GM18499 (cell line): ENCODE measurements around the gene SLC26A11.
"Not testable (repeated sequence)": the region's sequence is repeated elsewhere in the genome, so short reads cannot be mapped to it uniquely, and the experiment has no call there.

ENCODE experiments used
- ATAC-seq: cut with Tn5 transposase; IDR thresholded peaks from one replicate; pipeline ENCODE4 v1.9.1; 2021; ENCODE audit warnings: moderate number of reproducible peaks; ENCODE audit not compliant: insufficient read depth, unreplicated experiment

Gene SLC26A11

DNA sequence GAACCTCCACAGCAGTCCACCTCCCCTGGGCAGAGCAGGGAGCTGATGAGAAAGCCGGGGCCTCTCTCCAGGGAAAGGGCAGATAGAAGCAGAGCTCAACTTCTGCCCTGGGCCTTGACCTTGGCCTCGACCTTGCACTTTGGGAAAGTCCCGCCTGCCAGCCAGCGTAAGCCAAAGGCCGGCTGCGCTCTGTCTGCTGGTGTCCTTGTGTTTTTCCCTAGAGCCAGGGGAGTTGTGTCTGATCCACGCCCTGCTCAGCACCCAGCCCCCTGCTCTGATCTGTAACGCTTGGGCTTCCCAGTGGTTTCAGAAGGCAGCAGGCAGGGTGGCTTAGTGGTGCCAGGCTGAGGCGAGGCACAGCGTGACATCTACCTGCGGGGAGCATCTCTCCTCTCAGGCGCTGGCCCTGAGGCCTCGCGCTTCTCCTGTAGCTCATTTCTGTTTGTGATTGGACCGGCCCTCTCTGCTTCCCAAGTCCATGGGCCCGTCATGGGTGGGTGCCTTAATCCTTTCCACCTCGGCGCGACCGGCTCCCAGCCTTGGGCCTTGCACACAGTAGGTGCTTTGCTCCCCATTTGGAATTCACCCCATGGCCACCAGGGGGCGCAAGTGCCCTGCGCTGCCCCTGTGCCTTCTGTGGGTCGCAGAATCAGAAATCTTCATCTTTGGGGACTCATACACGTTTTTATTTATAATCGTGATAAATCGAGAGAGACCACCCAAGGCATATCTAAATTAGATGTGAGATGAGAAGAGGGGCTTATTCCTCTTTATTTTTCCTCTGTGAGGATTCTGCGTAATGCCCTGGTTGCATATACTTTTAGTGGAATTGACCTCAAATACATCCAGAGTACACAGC is 24.3 kb upstream of the SLC26A11 start:
- no peak for ATAC-seq

DNA sequence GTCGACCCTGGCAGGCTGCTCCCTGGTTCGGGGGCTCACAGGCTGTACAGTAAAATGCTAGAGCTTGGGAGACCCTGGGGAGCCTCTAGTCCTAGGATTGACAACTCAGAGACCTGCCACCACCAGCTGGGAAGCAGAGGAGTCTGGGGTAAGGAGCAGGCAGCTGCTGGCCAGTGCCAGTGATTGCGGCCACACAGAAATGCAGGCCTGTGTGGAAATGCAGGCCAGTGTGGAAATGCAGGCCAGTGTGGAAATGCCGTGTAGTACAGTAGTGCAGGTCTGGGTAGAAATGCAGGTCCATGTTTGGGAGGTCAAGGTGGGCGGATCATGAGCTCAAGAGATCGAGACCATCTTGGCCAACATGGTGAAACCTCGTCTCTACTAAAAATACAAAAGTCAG is 23.6 kb upstream of the SLC26A11 start:
- no peak for ATAC-seq

DNA sequence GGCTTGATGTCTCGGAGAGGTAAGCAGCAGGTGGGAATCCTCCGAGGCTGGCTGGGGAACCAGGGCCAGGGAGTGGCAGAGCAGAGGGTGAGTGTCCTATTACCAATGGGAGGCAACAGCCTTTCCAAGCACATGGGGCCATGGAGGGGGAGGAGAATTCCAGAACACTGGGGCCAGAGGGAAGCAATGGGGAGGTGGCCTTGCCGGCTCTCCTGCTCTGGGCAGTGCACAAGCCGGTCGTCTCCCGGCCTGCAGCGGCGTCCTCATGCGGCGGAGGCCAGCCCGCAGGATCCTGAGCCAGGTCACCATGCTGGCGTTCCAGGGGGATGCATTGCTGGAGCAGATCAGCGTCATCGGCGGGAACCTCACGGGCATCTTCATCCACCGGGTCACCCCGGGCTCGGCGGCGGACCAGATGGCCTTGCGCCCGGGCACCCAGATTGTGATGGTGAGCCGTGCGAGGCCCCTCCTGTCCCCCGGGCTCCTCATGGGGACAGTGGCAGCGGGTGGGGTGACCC is 22.0 kb upstream of the SLC26A11 start:
- no peak for ATAC-seq

DNA sequence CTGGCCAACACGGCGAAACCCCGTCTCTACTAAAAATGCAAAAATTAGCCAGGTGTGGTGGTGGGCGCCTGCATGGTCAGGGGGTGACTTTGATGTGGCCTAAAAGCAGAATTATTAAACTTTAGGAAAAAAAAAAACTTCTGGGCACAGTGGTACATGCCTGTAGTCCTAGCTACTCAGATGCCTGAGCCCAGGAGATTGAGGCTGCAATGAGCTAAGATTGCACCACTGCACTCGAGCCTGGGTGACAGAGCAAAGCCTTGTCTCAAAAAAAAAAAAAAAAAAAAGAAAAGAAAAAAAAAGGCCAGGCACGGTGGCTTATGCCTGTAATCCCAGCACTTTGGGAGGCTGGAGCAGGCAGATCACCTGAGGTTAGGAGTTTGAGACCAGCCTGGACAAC is 20.9 kb upstream of the SLC26A11 start:
- not testable (repeated sequence) for ATAC-seq

DNA sequence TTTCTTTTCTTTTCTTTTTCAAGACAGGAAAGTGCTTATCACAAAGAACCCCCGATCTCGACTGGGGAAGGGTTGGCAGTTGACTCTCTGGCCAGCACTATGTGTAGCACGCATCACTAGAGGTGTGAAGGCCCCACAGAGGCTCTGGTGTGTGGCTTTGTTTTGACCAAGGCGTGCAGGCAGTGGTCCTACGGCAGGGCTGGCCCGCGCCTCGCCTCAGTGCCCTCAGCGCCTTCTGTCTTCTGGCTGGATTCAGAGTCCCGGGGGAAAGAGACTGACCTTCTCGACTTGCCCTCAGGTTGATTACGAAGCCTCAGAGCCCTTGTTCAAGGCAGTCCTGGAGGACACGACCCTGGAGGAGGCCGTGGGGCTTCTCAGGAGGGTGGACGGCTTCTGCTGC is 18.8 kb upstream of the SLC26A11 start:
- no peak for ATAC-seq

DNA sequence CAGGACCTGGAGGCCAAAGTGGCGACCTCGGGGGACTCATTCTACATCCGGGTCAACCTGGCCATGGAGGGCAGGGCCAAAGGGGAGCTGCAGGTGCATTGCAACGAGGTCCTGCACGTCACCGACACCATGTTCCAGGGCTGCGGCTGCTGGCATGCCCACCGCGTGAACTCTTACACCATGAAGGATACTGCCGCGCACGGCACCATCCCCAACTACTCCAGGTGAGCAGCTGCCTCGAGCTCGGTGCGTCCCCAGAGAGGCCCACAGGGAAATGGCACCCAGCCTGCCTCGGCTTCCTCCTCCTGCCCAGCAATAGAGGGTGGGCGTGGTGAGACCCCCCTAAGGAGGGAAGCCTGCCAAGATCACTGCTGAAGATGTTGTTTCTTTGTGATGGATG is 18.0 kb upstream of the SLC26A11 start:
- no peak for ATAC-seq

DNA sequence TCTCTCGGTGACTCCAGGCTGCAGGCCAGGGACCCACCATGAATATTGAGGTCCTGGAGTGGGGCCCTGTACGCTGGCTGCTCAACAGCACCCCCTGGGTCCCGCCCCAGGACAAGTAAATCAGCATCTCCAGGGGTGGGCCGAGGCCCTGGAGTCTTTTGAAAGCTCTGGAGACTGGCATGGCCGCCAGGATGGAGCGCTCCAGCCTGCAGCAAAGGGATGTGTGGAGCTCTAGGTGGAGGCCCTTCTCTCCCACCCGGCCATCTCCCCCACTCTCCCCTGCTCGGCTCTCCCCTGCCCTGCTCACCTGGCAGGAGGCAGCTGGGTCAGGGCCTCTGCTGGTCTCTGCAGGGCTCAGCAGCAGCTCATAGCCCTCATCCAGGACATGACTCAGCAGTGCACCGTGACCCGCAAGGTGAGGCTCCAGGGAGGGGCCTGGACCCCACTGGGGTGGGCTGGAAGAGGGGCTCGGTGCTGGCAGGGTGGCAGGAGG is 16.7 kb upstream of the SLC26A11 start:
- no peak for ATAC-seq

DNA sequence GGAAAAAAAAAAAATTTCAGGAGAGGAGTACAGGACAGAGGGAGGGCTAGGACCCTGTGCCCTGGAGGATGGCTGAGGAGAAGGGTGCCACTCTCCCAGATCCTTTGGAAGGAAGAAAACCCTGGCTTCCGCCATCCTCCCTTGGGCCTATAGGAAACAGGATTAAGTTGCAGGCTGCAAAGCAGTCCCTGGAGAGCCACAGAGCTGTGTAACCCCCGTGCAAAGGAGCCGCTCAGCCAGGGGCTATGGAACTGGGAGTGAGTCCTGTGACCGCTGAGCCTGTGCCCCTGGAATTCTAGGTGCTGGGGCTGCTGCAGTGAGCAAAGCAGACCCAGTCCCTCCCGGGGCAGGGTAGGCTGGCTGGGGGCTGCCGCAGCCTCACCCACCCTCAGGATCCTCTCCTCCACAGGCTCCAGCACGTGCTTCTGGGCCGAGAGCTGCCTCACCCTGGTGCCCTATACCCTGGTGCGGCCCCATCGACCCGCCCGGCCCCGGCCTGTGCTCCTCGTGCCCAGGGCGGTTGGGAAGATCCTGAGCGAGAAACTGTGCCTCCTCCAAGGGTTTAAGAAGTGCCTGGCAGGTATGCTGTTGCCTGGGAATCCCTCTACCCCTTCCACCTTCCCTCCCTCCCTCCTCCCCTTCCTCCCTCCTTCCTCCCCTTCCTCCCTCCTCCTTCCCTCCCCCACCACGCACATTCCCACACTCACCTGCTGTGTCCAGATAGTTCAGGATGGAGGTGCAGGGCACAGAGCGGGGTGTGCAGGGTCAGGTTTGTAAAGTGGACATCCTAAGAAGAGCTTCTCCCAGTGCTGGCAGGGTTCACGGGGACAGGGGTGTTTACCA is 15.4 kb upstream of the SLC26A11 start:
- ATAC-seq = no peak

DNA sequence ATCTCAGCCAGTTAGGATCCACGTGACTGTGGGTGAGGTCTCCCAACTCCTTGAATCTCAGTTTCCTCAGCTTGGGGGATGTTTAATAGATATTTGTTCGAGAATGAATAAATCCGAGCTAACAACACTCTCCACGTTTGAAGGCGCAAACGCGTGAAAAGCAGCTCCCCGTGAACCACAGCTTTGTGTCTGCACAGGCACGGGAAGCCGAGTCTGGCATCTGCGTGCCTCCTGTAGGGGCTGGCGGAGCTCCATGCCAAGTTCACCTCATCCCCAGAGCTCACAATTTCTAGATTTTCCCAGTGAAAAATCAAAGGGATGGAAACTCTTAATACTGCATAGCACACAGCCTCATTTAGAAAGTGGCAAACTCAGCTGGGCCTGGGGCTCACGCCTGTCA is 14.4 kb upstream of the SLC26A11 start:
- ATAC-seq = no peak

DNA sequence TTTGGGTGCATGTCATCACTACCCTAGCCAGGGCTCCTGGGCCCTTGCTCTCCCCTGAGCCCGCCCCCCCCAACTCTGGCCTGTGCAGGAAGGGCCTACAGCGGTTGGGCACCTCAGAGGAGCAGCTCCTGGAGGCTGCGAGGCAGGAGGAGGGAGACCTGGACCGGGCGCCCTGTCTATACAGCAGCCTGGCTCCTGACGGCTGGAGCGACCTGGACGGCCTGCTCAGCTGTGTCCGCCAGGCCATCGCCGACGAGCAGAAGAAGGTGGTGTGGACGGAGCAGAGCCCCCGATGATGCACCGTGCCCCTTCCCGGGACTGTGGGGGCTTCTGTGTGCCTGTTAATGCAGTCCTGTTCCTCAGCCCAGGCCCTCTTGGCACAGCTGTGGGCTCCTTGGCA is 12.2 kb upstream of the SLC26A11 start:
- ATAC-seq = no peak

DNA sequence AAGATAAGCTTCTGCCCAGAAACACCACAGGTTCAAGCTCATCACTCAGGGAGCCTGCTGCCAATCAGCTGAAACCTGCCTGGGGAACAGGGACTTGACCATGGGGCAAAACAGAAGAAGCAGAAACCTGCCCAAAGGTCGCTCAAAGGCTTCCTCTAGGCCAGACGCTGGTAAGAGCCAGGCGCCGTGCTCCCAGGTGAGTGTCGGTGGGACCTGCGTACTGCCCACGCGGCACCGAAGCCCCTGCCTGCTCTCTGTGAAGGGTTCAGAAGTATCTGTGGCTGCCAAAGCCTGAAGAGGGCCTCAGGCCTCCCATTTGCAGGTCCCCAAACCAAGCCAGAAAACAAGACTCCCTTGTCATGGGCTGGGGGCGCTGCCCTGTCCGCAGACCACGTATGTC is 10.5 kb upstream of the SLC26A11 start:
- ATAC-seq = no peak

DNA sequence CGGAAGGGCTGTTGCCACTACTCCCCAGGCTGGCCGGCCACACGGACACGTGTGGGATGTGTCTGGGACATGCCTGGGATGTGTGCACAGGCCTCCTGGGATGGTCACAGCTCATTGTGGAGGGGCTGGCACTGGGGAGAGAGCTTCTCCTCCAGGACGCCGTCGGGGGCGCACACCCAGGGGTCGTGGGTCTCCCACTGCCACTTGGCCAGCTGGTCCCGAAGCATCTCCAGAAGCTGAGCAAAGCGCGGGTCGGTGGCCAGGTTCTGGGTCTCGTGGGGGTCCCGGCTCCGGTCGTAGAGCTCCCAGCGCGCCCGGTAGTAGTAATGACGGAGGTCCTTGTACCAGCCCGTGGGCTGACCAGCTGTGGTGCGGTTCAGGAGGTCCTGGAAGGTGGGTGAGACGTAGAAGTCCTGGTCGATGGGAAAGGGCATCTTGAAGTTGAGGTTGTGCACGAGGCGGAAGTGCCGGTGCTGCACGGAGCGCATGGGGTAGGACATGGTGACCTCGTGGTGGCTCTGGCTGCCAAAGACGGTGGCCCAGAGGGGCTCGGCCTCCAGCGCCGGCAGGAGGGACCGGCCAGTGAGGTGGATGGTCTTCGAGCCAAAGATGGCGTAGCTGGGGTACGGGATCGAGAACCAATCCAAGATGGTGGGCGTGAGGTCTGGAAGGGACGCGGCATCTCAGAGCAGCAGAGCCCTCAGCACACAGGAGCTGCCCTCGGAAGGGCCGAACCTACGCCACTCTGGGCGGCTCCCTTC is 9.7 kb upstream of the SLC26A11 start:
- no peak for ATAC-seq

DNA sequence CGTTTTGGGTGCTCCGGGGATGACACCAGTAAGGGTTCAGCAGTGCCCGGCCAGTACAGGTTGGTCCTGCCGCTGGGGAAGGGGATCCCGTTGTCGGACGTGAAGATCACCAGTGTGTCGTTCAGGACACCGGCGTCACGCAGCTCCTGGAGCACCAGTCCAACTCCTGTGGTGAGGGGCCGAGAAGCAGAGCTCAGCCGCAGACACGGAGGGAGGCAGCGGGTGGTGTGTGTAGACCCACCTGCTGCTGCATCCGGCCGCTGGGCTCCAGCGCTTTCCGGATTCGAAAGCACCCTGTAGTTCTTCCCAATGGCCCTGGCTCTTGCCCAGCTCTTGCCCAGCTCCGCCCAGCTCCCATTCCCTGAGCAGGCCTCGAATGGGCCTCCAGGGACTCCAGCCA is 8.1 kb upstream of the SLC26A11 start:
- no peak for ATAC-seq

DNA sequence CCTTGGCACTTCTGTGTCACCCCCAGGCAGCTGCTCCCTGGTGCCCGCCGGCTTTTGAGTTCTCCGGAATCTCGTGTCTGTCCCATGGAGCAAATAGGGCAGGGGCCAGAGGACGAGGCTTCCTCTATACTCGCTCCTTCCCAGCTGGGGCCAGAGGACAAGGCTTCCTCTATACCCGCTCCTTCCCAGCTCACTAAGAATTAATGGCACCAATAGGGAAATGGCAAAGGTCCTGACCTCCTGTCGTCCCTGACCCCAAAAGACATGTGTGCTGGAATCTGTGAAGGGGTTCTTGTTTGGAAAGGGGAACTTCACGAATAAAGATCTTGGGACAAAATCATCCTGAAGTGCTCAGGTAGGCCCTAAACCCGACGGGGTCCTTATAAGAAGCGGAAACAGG is 7.7 kb upstream of the SLC26A11 start:
- no peak for ATAC-seq

DNA sequence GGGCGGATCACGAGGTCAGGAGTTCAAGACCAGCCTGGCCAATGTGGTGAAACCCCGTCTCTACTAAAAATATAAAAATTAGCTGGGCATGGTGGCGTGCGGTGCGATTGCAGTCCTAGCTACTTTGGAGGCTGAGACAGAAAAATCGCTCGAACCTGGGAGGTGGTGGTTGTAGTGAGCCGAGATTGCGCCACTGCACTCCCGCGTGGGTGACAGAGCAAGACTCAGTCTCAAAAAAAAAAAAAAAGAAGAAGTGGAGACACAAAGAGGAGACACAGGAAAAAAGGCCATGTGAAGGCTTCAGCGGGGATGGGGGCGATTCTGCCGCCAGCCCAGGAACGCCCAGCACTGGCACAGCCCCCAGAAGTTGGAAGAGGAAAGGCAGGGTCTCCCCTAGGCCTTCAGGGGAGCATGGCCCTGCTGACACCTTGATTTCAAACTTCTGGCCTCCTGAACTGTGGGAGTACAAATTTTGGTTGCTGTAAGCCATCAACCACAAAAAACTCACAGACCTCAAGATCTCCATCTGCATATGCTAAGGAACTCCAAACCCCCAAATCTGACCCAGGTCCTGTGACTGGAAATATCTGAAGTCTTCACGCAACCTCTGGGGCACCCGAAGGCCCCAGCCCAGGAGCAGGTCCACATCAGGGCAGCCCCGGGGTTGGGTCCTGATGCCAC is 7.1 kb upstream of the SLC26A11 start:
- ATAC-seq = no peak

DNA sequence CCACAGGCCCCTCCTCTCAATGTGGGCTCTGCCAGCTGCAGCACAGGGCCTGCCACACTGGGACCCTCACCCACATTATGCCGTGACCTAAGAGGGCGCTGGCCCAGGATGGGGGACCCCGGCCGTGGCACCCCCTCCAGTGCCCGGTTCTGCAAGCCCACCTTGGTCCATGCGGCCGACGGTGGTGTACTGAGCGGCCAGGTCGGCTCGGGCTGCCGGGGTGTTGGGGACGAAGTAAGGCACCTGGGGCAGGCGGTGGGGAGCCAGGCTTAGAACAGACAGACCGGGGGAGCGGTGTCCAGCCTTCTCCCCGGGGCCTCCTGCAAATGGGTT is 6.6 kb upstream of the SLC26A11 start:
- ATAC-seq = no peak

DNA sequence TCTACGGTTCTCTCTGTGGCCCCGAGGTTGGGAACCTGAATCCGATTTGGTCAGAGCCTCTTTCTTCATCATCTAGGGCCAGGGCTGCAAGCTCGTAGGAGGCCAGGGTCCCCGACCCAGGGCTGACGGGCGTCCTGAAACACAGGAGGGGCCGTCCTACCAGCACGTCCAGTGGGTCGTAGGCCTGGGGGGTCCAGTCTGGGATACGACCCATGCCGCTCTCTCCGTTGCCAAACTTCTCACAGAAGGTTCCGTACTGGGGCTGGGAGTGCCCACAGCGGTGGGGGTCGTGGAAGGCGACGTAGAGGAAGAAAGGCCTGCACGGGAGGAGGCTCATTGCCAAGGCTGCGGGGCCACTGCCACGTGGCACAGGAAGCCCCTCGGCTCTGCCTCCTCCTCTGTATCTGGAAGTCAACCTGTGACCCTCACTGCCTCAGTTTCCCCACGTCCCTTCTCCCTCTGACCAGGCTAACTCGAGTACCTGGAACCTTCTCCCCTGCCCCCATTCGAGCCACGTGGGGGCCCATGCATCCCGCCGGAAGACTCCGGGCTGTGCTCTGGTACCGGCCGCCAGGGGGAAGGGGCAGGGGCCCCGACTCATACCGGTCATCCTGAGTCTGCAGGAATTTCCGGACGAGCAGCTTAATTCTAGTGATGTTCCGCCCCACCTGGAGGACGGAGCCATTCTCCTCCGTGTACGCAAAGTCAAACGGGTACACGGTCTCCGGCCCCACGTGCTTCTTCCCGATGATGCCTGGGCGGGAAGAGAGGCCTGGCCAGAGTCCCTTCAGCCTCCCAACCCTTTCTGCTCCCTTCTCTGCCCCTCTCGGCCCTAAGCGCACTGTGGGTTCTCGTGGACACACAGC is 6.0 kb upstream of the SLC26A11 start:
- no peak for ATAC-seq

DNA sequence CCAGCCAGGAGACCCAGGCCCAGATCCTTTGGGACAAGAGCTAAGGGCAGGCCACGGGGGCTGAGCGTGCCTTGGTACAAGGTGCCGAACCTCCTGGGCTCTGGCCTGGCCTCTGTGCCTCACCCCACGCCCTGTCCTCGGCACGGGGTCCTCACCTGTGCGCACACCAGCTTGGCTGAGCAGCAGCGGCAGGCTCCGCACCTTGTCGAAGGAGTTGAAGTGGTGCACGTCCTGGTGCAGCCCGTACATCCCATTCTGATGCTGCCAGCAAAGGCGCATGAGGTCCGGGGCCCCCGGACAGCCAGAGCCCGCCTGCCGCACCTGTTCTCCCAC is 5.4 kb upstream of the SLC26A11 start:
- ATAC-seq = no peak
